Trophoblast cell (in vitro differentiated cells and primary cell): ENCODE results near the gene UTP18.
A peak's percentile ranks its signal among the peaks of the same experiment; 100 is the strongest.
"Not testable (repeated sequence)": the region's sequence is repeated elsewhere in the genome, so short reads cannot be mapped to it uniquely, and the experiment has no call there.

ENCODE experiments used
- DNase-seq, 2 donors: peaks; one replicate each; pipeline ENCODE4 v3.0.0-alpha.2; 2016
- H2AFZ ChIP-seq: 2 replicates; pipeline ENCODE4 v1.6.1; 2013; ENCODE audit warnings: low read length, moderate library complexity, mild to moderate bottlenecking; ENCODE audit not compliant: insufficient read depth, poor library complexity
- H2AK5ac ChIP-seq: 2 replicates; pipeline ENCODE4 v1.6.1; 2013; ENCODE audit warnings: mild to moderate bottlenecking, low read length
- H2BK120ac ChIP-seq: 2 replicates; pipeline ENCODE4 v1.6.1; 2013; ENCODE audit warnings: low read length, mild to moderate bottlenecking, moderate library complexity; ENCODE audit not compliant: insufficient read depth, poor library complexity
- H2BK12ac ChIP-seq: 2 replicates; pipeline ENCODE4 v1.6.1; 2013; ENCODE audit warnings: mild to moderate bottlenecking, low read length, moderate library complexity
- H2BK5ac ChIP-seq: 2 replicates; pipeline ENCODE4 v1.6.1; 2013; ENCODE audit warnings: low read length, low read depth, moderate library complexity, mild to moderate bottlenecking; ENCODE audit not compliant: poor library complexity
- H3K14ac ChIP-seq: 2 replicates; pipeline ENCODE4 v1.6.1; 2013; ENCODE audit warnings: mild to moderate bottlenecking, low read length
- H3K18ac ChIP-seq: 2 replicates; pipeline ENCODE4 v1.6.1; 2013; ENCODE audit warnings: mild to moderate bottlenecking, low read length
- H3K23ac ChIP-seq: 2 replicates; pipeline ENCODE4 v1.6.1; 2013; ENCODE audit warnings: low read length
- H3K27ac ChIP-seq: 2 replicates; pipeline ENCODE4 v1.5.1; 2013; ENCODE audit warnings: low read depth, mild to moderate bottlenecking, inconsistent platforms, low read length, moderate library complexity
- H3K27me3 ChIP-seq: 2 replicates; pipeline ENCODE4 v1.6.1; 2013; ENCODE audit warnings: inconsistent platforms, mild to moderate bottlenecking, low read length, moderate library complexity; ENCODE audit not compliant: insufficient read depth
- H3K36me3 ChIP-seq, 2 experiments: 1 replicate in 1 of 2; 2 replicates in 1 of 2; pipeline ENCODE4 v1.6.1; 2013; ENCODE audit warnings: low read length in 2 of 2, mild to moderate bottlenecking in 2 of 2, moderate library complexity in 1 of 2; ENCODE audit not compliant: insufficient read depth in 2 of 2, control insufficient read depth in 1 of 2
- H3K4ac ChIP-seq: 2 replicates; pipeline ENCODE4 v1.6.1; 2013; ENCODE audit warnings: low read depth, mild to moderate bottlenecking, low read length, moderate library complexity
- H3K4me1 ChIP-seq, 2 experiments: 1 replicate in 1 of 2; 2 replicates in 1 of 2; pipeline ENCODE4 v1.6.1; 2013; ENCODE audit warnings: low read length in 2 of 2, mild to moderate bottlenecking in 2 of 2, moderate library complexity in 1 of 2; ENCODE audit not compliant: insufficient read depth in 2 of 2, control insufficient read depth in 1 of 2
- H3K4me2 ChIP-seq: 2 replicates; pipeline ENCODE4 v1.6.1; 2013; ENCODE audit warnings: inconsistent platforms, mild to moderate bottlenecking, low read length, moderate library complexity
- H3K4me3 ChIP-seq: 2 replicates; pipeline ENCODE4 v1.5.1; 2013; ENCODE audit warnings: mild to moderate bottlenecking, low read depth, low read length, inconsistent platforms
- H3K79me1 ChIP-seq: one replicate; pipeline ENCODE4 v1.6.1; 2013; ENCODE audit warnings: low read length
- H3K79me2 ChIP-seq: 2 replicates; pipeline ENCODE4 v1.6.1; 2013; ENCODE audit warnings: low read length, mild to moderate bottlenecking; ENCODE audit not compliant: control insufficient read depth, insufficient read depth, poor library complexity
- H3K9ac ChIP-seq: 2 replicates; pipeline ENCODE4 v1.6.1; 2013; ENCODE audit warnings: mild to moderate bottlenecking, low read length
- H3K9me3 ChIP-seq: 2 replicates; pipeline ENCODE4 v1.6.1; 2013; ENCODE audit warnings: low read depth, mild to moderate bottlenecking, control low read depth, inconsistent platforms, low read length; ENCODE audit not compliant: insufficient read depth
- H4K12ac ChIP-seq: 2 replicates; pipeline ENCODE4 v1.6.1; 2013; ENCODE audit warnings: low read depth, mild to moderate bottlenecking, low read length, moderate library complexity
- H4K8ac ChIP-seq: 2 replicates; pipeline ENCODE4 v1.6.1; 2013; ENCODE audit warnings: low read depth, mild to moderate bottlenecking, low read length, moderate library complexity
- H4K91ac ChIP-seq: one replicate; pipeline ENCODE4 v1.6.1; 2013; ENCODE audit warnings: low read depth, mild to moderate bottlenecking, low read length, moderate library complexity
- WGBS: extraction: QIAGEN DNeasy Blood & Tissue Kit; methylation state at CpG from one replicate; pipeline ENCODE4 v1.1.7; 2013; ENCODE audit warnings: missing lambda C conversion rate; ENCODE audit not compliant: insufficient read length, insufficient coverage; ENCODE audit errors: extremely low coverage; 5-methylcytosine and 5-hydroxymethylcytosine counted together

Gene UTP18

DNA sequence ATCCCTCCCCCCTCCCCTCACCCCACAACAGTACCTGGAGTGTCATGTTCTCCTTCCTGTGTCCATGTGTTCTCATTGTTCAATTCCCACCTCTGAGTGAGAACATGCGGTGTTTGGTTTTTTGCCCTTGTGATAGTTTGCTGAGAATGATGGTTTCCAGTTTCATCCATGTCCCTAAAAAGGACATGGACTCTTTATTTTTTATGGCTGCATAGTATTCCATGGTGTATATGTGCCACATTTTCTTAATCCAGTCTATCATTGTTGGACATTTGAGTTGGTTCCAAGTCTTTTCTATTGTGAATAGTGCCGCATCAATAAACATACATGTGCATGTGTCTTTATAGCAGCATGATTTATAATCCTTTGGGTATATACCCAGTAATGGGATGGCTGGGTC, 34.0 kb downstream of the UTP18 start:
- H2BK120ac ChIP-seq, H3K27ac ChIP-seq, H3K18ac ChIP-seq, DNase-seq, H3K4me2 ChIP-seq, H3K27me3 ChIP-seq, H2BK5ac ChIP-seq, H3K14ac ChIP-seq, H3K9ac ChIP-seq, H2AK5ac ChIP-seq, H3K23ac ChIP-seq, H4K12ac ChIP-seq, H2BK12ac ChIP-seq, H3K79me1 ChIP-seq, H3K79me2 ChIP-seq, H2AFZ ChIP-seq, H4K91ac ChIP-seq, H3K9me3 ChIP-seq, H3K4me1 ChIP-seq, H4K8ac ChIP-seq, H3K36me3 ChIP-seq, H3K4me3 ChIP-seq, H3K4ac ChIP-seq: not testable (repeated sequence)
- WGBS: no CpG with 5 or more reads among the region's 2 CpGs

DNA sequence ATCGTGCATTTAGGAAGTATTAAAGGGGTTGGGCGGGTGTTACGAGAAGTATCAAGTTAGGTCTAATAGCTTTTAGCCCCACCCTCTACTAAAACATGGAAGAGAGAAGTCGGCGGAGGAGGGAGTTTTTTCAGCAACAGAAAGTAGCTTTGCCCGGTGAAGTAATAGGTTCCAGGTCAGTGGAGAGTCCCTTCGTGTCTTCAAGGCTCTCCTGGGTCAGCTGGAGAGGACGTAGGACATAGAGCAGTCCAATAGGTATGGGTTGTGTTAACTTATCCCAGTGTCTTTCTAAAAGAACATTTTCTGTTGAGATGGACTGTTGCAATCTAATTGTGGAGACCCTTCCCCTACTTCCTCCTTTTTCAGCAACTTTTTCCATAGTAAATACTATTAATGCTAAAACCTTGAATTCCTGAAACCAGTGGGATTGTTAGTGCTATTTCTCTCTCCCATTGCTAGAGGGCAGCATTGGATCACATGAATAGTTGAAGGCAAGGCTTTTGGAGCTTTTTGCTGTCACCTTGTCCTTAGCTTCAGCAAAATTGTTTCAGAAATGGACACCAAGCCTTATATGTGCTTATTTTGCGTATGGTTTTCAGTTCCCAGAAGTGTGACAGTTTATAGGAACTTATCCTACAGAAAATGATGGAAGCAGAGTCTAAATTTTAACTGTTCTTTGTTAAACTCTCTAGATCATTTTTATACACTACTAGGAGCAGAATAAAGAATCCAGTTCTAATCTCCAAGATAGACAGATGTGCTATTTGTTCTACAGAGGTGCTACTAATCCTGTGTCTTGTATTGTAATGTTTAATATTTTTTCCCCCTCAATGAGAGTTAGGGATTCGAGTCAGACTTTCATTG, 38.4 kb downstream of the UTP18 start:
- H4K12ac ChIP-seq: no peak overlapping the region
- no peak overlapping the region for H3K23ac ChIP-seq
- H2AK5ac ChIP-seq: no peak overlapping the region
- H3K14ac ChIP-seq: no peak overlapping the region
- no peak overlapping the region for H4K91ac ChIP-seq
- H3K79me1 ChIP-seq: no peaks in the 10 kb centered on the region
- no peak overlapping the region for H3K4me3 ChIP-seq
- H3K36me3 ChIP-seq: peaks cover 0 to 3% of the 10 kb centered on the region in 2 experiments
- no peak overlapping the region for H3K27ac ChIP-seq
- peak in 1 of 2 donors; percentile 71 for DNase-seq
- no peak overlapping the region for H3K9ac ChIP-seq
- no peak overlapping the region for H2BK120ac ChIP-seq
- H4K8ac ChIP-seq: no peak overlapping the region
- H3K9me3 ChIP-seq: no peaks in the 10 kb centered on the region
- H3K79me2 ChIP-seq: no peaks in the 10 kb centered on the region
- no peak overlapping the region for H2BK12ac ChIP-seq
- H3K4me2 ChIP-seq: no peak overlapping the region
- H3K18ac ChIP-seq: no peak overlapping the region
- H2AFZ ChIP-seq: no peak overlapping the region
- H3K4me1 ChIP-seq: no peaks in the 10 kb centered on the region
- H3K27me3 ChIP-seq: no peaks in the 10 kb centered on the region
- H3K4ac ChIP-seq: no peak overlapping the region
- whole genome bisulfite sequencing: no CpG with 5 or more reads among the region's 10 CpGs
- H2BK5ac ChIP-seq: no peak overlapping the region

DNA sequence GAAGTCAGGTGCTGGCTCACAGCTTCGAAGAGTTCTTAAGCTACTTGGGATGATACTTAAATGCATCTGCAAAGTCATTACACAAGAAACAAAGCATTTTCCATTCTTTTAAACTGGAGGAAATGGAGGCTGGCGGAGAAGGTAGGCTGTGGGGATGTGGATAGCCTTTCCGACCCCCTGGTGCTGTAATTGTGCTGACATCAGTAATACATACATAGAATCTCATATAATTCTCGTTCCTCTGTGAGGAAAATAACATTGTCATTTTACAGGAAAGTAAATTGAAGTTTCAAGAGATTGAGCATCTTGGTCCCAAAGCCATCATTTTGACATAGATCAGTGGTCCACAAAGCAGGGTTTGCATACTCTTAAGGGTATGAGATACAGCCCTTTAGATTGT, 39.5 kb downstream of the UTP18 start:
- Histone ChIP-seq H3K36me3 (peaks cover 0 to 3% of the 10 kb centered on the region in 2 experiments), H2BK12ac (no peak overlapping the region), H3K4me2 (no peak overlapping the region), H3K79me1 (no peaks in the 10 kb centered on the region), H3K79me2 (no peaks in the 10 kb centered on the region), H3K9ac (no peak overlapping the region), H3K23ac (no peak overlapping the region), H3K4me3 (no peak overlapping the region), H3K27me3 (no peaks in the 10 kb centered on the region), H2AFZ (no peak overlapping the region), H4K8ac (no peak overlapping the region), H2BK5ac (no peak overlapping the region), H4K12ac (no peak overlapping the region), H4K91ac (no peak overlapping the region), H2BK120ac (no peak overlapping the region), H3K9me3 (no peaks in the 10 kb centered on the region), H3K18ac (no peak overlapping the region), H3K27ac (no peak overlapping the region), H3K4me1 (no peaks in the 10 kb centered on the region), H3K14ac (no peak overlapping the region), H3K4ac (no peak overlapping the region), H2AK5ac (no peak overlapping the region)
- no CpG with 5 or more reads among the region's 4 CpGs for WGBS
- no peak for DNase-seq

DNA sequence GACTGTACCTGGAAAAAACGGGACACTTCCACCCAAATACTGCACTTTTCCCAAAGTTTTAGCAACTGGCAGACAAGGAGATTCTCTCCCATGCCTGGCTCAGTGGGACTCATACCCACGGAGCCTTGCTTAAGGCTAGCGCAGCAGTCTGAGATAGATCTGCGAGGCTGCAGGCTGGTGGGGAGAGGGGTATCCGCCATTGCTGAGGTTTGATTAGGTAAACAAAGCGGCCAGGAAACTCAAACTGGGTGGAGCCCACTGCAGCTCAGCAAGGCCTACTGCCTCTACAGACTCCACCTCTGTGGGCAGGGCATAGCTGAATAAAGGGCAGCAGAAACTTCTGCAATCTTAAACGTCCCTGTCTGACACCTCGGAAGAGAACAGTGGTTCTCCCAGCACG, 44.8 kb downstream of the UTP18 start:
- Histone ChIP-seq H2AK5ac (no peak overlapping the region), H3K79me2 (no peaks in the 10 kb centered on the region), H2BK12ac (no peak overlapping the region), H3K9me3 (peaks cover 8% of the 10 kb centered on the region), H3K36me3 (no peaks in the 10 kb centered on the region), H4K91ac (no peak overlapping the region), H3K4ac (no peak overlapping the region), H4K8ac (no peak overlapping the region), H3K18ac (no peak overlapping the region), H3K4me2 (no peak overlapping the region), H3K9ac (no peak overlapping the region), H3K27me3 (no peaks in the 10 kb centered on the region), H3K79me1 (no peaks in the 10 kb centered on the region), H3K4me1 (no peaks in the 10 kb centered on the region), H2AFZ (no peak overlapping the region), H2BK5ac (no peak overlapping the region), H4K12ac (no peak overlapping the region), H3K27ac (no peak overlapping the region), H2BK120ac (no peak overlapping the region), H3K14ac (no peak overlapping the region), H3K23ac (no peak overlapping the region), H3K4me3 (no peak overlapping the region)
- DNase-seq: no peak
- WGBS: no CpG with 5 or more reads among the region's 9 CpGs
